ENCODE measurements around the gene PSAPL1. TPM values are rescaled to one million over a fixed set of nuclear protein-coding genes. Genes with fewer than 3 reads are reported as not detected.
A peak's percentile ranks its signal among the peaks of the same experiment; 100 is the strongest.

The PSAPL1 gene
- total RNA-seq, 1 donor from 2014 or later = 1.3 TPM

- Mint-ChIP-seq H3K36me3 (no peaks in the 10 kb centered on the region), H3K4me1 (ENCODE audit: unreplicated experiment) (no peaks in the 10 kb centered on the region), H3K4me3 (no peak overlapping the region), H3K27ac (no peak overlapping the region), H3K9me3 (no peaks in the 10 kb centered on the region), H3K27me3 (no peaks in the 10 kb centered on the region)
- TF ChIP-seq CTCF (conservative IDR thresholded peaks at IDR 0.05) = no peak
- no peak for DNase-seq (ENCODE audit: extremely low spot score, unreplicated experiment)
Observed at GRCh38 chr4:7451434-7451789, 16.7 kb upstream of the PSAPL1 start.

GRCh38 chr4:7450775-7451433 is 16.2 kb upstream of the PSAPL1 start:
- Mint-ChIP-seq H3K4me1 (ENCODE audit: unreplicated experiment) (no peaks in the 10 kb centered on the region), H3K27ac (no peak overlapping the region), H3K4me3 (no peak overlapping the region), H3K27me3 (no peaks in the 10 kb centered on the region), H3K9me3 (no peaks in the 10 kb centered on the region), H3K36me3 (no peaks in the 10 kb centered on the region)
- no peak for DNase-seq (ENCODE audit: extremely low spot score, unreplicated experiment)
- no peak for TF ChIP-seq CTCF (conservative IDR thresholded peaks at IDR 0.05)

- Mint-ChIP-seq H3K27ac (no peak overlapping the region), H3K4me1 (ENCODE audit: unreplicated experiment) (peaks cover under 1% of the 10 kb centered on the region), H3K36me3 (no peaks in the 10 kb centered on the region), H3K4me3 (no peak overlapping the region), H3K27me3 (no peaks in the 10 kb centered on the region), H3K9me3 (no peaks in the 10 kb centered on the region)
- TF ChIP-seq CTCF (conservative IDR thresholded peaks at IDR 0.05) = no peak
- no peak for DNase-seq (ENCODE audit: extremely low spot score, unreplicated experiment)
Observed at GRCh38 chr4:7448036-7448435, 13.3 kb upstream of the PSAPL1 start.

GRCh38 chr4:7447236-7447635 is 12.5 kb upstream of the PSAPL1 start:
- peaks cover 4% of the 10 kb centered on the region for H3K4me1 Mint-ChIP-seq (ENCODE audit: unreplicated experiment)
- no peaks in the 10 kb centered on the region for H3K9me3 Mint-ChIP-seq
- H3K36me3 Mint-ChIP-seq = no peaks in the 10 kb centered on the region

GRCh38 chr4:7444731-7445130 is 10.0 kb upstream of the PSAPL1 start:
- H3K27me3 Mint-ChIP-seq = no peaks in the 10 kb centered on the region
- no peak for TF ChIP-seq CTCF (conservative IDR thresholded peaks at IDR 0.05)
- peaks cover 4% of the 10 kb centered on the region for H3K4me1 Mint-ChIP-seq (ENCODE audit: unreplicated experiment)
- no peak for DNase-seq (ENCODE audit: extremely low spot score, unreplicated experiment)
- no peak overlapping the region for H3K4me3 Mint-ChIP-seq
- H3K27ac Mint-ChIP-seq = peak overlapping the region; percentile 19
- no peaks in the 10 kb centered on the region for H3K9me3 Mint-ChIP-seq
- H3K36me3 Mint-ChIP-seq = no peaks in the 10 kb centered on the region

More at GRCh38 chr4:7447236-7447635, 12.5 kb upstream of the PSAPL1 start:
- Mint-ChIP-seq H3K4me3 (no peak overlapping the region), H3K27ac (no peak overlapping the region), H3K27me3 (no peaks in the 10 kb centered on the region)
- TF ChIP-seq CTCF (conservative IDR thresholded peaks at IDR 0.05) = no peak
- DNase-seq (ENCODE audit: extremely low spot score, unreplicated experiment) = no peak

GRCh38 chr4:7444314-7444713 is 9.6 kb upstream of the PSAPL1 start:
- Mint-ChIP-seq H3K4me3 (no peak overlapping the region), H3K9me3 (peaks cover 3% of the 10 kb centered on the region), H3K27me3 (no peaks in the 10 kb centered on the region), H3K4me1 (ENCODE audit: unreplicated experiment) (peaks cover 4% of the 10 kb centered on the region), H3K27ac (peak overlapping the region; percentile 19), H3K36me3 (no peaks in the 10 kb centered on the region)
- TF ChIP-seq CTCF (conservative IDR thresholded peaks at IDR 0.05) = no peak
- DNase-seq (ENCODE audit: extremely low spot score, unreplicated experiment) = no peak

All from type B pancreatic cell (in vitro differentiated cells).